Suprapubic skin (tissue), 4 donors: ENCODE measurements around the gene GALNT9. TPM values are rescaled to one million over a fixed set of nuclear protein-coding genes. Genes with fewer than 3 reads are reported as not detected.

ENCODE experiments used
- DNase-seq, 2 donors: peaks; one replicate each; pipeline ENCODE4 v3.0.0-alpha.2; 2019; ENCODE audit warnings: low spot score in 2 of 2
- H3K27ac ChIP-seq: fragments of 200-600 bp; sonication (generic); one replicate; pipeline ENCODE4 v1.5.1; 2019
- H3K27me3 ChIP-seq: fragments of 200-600 bp; sonication (generic); one replicate; pipeline ENCODE4 v1.5.1; 2019
- H3K36me3 ChIP-seq: fragments of 200-600 bp; sonication (generic); one replicate; pipeline ENCODE4 v1.5.1; 2019
- H3K4me1 ChIP-seq: fragments of 200-600 bp; sonication (generic); one replicate; pipeline ENCODE4 v1.5.1; 2019
- H3K4me3 ChIP-seq: fragments of 200-600 bp; sonication (generic); one replicate; pipeline ENCODE4 v1.5.1; 2019; ENCODE audit warnings: mild to moderate bottlenecking
- H3K9me3 ChIP-seq: fragments of 200-600 bp; sonication (generic); one replicate; pipeline ENCODE4 v1.5.1; 2019
- CTCF ChIP-seq, 2 donors: fragments of 200-600 bp in 1 of 2; fragments of 450-650 bp in 1 of 2; sonication (generic) in 1 of 2; IDR thresholded peaks; one replicate each; pipeline ENCODE4 v1.5.1; 2016 to 2019; ENCODE audit warnings: antibody characterized with exemption in 2 of 2, mild to moderate bottlenecking in 1 of 2, moderate library complexity in 1 of 2
- EP300 ChIP-seq: sonication (generic); formaldehyde crosslinking; IDR thresholded peaks from one replicate; pipeline ENCODE4 v1.6.1; 2017; ENCODE audit warnings: antibody characterized with exemption
- POLR2A ChIP-seq, 2 donors: fragments of 450-650 bp; IDR thresholded peaks; one replicate each; pipeline ENCODE4 v1.6.1; 2017; ENCODE audit warnings: antibody characterized with exemption in 2 of 2, mild to moderate bottlenecking in 2 of 2, moderate library complexity in 2 of 2
- POLR2AphosphoS5 ChIP-seq, 3 donors: sonication (generic); formaldehyde crosslinking; IDR thresholded peaks; one replicate each; pipeline ENCODE4 v1.6.1; 2017; ENCODE audit warnings: antibody characterized with exemption in 3 of 3
- WGBS: methylation state at CpG from one replicate; pipeline ENCODE4 v1.1.5; 2018; 5-methylcytosine and 5-hydroxymethylcytosine counted together
- total RNA-seq, 4 donors: library from RNA; depleted of rRNA; stranded (reverse); fragments of >200 nt; gene quantifications; one replicate each; pipeline ENCODE4 v1.1.0, GENCODE V29; 2016

GALNT9 gene
- total RNA-seq, 4 donors from 2014 or later: not detected

DNA sequence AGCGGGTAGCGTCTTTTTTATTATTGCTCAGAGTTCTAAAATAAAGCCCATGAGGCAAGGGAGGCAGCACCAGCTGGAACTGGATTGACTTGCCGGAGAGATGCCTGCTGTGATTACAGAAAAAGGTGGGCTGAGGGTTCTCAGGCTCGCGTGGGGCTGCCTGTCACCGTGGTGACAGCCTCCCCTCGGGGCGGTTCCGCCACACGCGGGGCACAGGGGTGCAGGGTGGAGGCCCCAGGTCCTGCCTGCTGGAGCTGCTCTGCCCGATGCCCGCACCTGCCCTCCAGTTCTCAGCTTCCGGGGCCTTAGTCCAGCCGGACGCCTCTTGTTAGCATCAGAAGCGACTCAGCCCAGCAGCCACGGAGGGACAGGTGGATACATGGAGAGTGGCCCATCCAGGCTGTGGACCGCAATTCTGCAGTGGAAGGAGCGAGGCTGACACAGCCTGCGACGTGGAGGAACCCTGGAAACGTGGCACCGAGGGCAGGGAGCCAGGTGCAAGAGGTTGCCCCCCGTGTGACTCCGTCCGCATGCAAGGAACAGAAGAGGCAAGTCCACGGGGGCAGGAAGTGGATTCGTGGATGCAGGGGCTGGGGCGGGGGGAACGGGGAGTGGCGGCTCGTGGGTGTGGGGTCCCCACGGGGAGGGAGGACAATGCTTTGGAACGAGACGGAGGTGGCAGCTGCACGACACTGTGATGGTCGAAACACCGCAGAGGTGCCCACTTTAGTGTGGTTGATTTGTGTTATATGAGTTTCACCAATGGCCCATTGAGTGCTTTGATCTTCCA lies 79.5 kb downstream of the GALNT9 start:
- Histone ChIP-seq H3K9me3 (no peaks in the 10 kb centered on the region), H3K27ac (no peak overlapping the region), H3K4me1 (no peaks in the 10 kb centered on the region), H3K36me3 (no peaks in the 10 kb centered on the region), H3K4me3 (no peak overlapping the region), H3K27me3 (peaks cover 39% of the 10 kb centered on the region)
- TF ChIP-seq POLR2A (IDR thresholded peaks at IDR 0.05) (no peak), CTCF (IDR thresholded peaks at IDR 0.05) (no peak), POLR2AphosphoS5 (IDR thresholded peaks at IDR 0.05) (no peak), EP300 (no peak)
- DNase-seq: no peak
- WGBS: 79% methylated on average over 29 of the region's 39 CpGs

DNA sequence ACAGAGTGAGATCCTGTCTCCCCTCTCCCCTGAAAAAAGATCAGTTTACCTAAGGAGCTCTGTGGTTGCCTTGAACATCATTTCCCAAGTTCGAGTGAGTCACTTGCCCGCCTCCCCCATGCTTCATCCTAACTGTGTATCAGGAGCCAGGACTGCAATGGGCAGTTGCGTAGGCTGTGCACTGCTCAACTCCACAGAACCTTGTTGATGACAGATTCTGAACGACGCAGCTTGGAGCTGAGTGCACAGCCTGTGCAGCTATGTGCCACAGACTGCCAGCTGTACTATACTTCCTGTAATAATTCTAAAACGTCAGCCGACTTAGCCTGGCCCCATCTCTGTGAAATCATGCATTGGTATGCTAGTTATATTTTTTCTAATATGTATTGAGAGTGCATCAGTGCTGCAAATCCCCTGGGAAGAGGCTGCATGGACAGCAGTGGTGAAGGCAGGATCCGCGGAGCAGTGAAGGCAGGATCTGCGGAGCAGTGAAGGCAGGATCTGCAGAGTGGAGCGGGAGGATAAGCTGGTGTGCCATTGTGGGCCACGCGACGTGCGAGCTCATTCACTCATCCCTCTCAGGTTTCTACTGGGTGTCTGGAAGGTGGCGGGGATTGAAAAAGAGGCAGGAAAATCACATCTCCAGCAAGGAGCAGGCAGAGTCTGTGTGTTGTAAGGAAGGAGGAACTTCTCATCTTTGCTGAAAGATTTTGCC lies 80.8 kb downstream of the GALNT9 start:
- Histone ChIP-seq H3K27me3 (peaks cover 41% of the 10 kb centered on the region), H3K4me1 (no peaks in the 10 kb centered on the region), H3K36me3 (no peaks in the 10 kb centered on the region), H3K4me3 (no peak overlapping the region), H3K27ac (no peak overlapping the region), H3K9me3 (no peaks in the 10 kb centered on the region)
- no peak for DNase-seq
- 54% methylated on average over 16 of the region's 16 CpGs for WGBS
- TF ChIP-seq POLR2AphosphoS5 (IDR thresholded peaks at IDR 0.05): no peak
- no peak for TF ChIP-seq POLR2A (IDR thresholded peaks at IDR 0.05)
- TF ChIP-seq CTCF (IDR thresholded peaks at IDR 0.05): no peak
- no peak for TF ChIP-seq EP300

- Histone ChIP-seq H3K9me3 (no peaks in the 10 kb centered on the region), H3K4me3 (no peak overlapping the region), H3K4me1 (no peaks in the 10 kb centered on the region), H3K27ac (no peak overlapping the region), H3K36me3 (no peaks in the 10 kb centered on the region), H3K27me3 (peaks cover 41% of the 10 kb centered on the region)
- no peak for DNase-seq
- TF ChIP-seq POLR2A (IDR thresholded peaks at IDR 0.05): no peak
- no peak for TF ChIP-seq EP300
- no peak for TF ChIP-seq POLR2AphosphoS5 (IDR thresholded peaks at IDR 0.05)
- TF ChIP-seq CTCF (IDR thresholded peaks at IDR 0.05): no peak
- 90% methylated on average over 34 of the region's 35 CpGs for WGBS
These were observed 81.5 kb downstream of the GALNT9 start for GRCh38 chr12:132247718-132248452.

DNA sequence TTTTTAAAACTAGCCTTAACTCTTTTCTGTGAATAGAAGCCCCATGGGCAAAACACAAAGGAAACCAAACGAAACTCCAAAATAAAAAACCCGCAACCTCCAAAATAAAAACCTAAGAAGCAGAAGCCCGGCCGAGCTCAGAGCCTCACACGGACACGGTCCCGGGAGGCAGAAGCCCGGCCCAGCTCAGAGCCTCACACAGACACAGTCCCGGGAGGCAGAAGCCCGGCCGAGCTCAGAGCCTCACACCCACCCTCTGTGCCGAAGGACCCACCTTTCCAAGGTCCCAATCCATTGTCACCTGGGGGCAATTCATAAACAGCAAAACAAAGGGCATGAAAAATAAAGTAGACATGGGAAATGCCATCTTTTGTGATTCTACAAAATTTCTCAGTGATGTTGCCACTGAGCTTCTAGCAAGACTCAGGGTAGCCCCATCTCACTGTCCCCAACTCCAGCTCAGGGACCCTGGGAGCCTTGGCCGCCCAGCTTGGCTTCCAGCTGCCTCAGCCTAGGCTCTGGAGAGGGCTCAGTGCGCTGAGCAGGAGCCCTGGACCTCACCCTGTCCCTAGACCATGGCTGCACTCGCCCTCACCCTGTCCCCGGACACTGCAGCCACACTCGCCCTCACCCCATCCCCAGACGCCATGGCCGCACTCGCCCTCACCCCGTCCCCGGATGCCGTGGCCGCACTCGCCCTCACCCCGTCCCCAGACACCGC lies 82.2 kb downstream of the GALNT9 start:
- Histone ChIP-seq H3K27me3 (peaks cover 38% of the 10 kb centered on the region), H3K4me3 (no peak overlapping the region), H3K4me1 (no peaks in the 10 kb centered on the region), H3K36me3 (no peaks in the 10 kb centered on the region), H3K27ac (no peak overlapping the region), H3K9me3 (no peaks in the 10 kb centered on the region)
- no peak for DNase-seq
- TF ChIP-seq POLR2A (IDR thresholded peaks at IDR 0.05) (no peak), CTCF (IDR thresholded peaks at IDR 0.05) (no peak), EP300 (no peak), POLR2AphosphoS5 (IDR thresholded peaks at IDR 0.05) (no peak)
- WGBS: 78% methylated on average over 27 of the region's 27 CpGs
